Right lobe of liver (tissue), 4 donors: ENCODE measurements around the gene MYADML2.

Experiments
- POLR2A ChIP-seq: fragments of 450-650 bp; IDR thresholded peaks from one replicate; pipeline ENCODE4 v1.6.1; 2017; ENCODE audit warnings: antibody characterized with exemption, mild to moderate bottlenecking
- TF ChIP-seq, protein P1 (sequence below), 4 donors: fragments of 200-600 bp in 3 of 4; fragments of 450-650 bp in 1 of 4; IDR thresholded peaks; one replicate each; pipeline versions ENCODE4 v1.5.1 to v1.8.0; 2016 to 2022; ENCODE audit warnings: antibody characterized with exemption in 4 of 4, mild to moderate bottlenecking in 2 of 4
- donor health status: DM: no; HTN: no; CAD: no.
- donor health status: DM: no; HTN: no; CAD: no.
- donor health status: DM: no; HTN: yes; CAD: no.

- TF ChIP-seq, protein P1, sequence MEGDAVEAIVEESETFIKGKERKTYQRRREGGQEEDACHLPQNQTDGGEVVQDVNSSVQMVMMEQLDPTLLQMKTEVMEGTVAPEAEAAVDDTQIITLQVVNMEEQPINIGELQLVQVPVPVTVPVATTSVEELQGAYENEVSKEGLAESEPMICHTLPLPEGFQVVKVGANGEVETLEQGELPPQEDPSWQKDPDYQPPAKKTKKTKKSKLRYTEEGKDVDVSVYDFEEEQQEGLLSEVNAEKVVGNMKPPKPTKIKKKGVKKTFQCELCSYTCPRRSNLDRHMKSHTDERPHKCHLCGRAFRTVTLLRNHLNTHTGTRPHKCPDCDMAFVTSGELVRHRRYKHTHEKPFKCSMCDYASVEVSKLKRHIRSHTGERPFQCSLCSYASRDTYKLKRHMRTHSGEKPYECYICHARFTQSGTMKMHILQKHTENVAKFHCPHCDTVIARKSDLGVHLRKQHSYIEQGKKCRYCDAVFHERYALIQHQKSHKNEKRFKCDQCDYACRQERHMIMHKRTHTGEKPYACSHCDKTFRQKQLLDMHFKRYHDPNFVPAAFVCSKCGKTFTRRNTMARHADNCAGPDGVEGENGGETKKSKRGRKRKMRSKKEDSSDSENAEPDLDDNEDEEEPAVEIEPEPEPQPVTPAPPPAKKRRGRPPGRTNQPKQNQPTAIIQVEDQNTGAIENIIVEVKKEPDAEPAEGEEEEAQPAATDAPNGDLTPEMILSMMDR (IDR thresholded peaks at IDR 0.05) = no peak
- TF ChIP-seq POLR2A = no peak
Measured at GRCh38 chr17:81948635-81949378, 1.8 kb upstream of the MYADML2 start.
